Adrenal gland (tissue), 12 donors: ENCODE results near the gene PTPRH. TPM values are rescaled to one million over a fixed set of nuclear protein-coding genes. Genes with fewer than 3 reads are reported as not detected.

Experiments
- DNase-seq, 7 donors: peaks; one replicate each; pipeline ENCODE4 v3.0.0-alpha.2; 2019 to 2020
- H3K27ac ChIP-seq, 5 donors: fragments of 200-600 bp; sonication (generic) in 4 of 5; 1 replicate in 3 of 5; 2 replicates in 2 of 5; pipeline versions ENCODE4 v1.5.1 to v1.8.0; 2016 to 2020; ENCODE audit warnings: mild to moderate bottlenecking in 1 of 5
- H3K27me3 ChIP-seq: fragments of 200-600 bp; 2 replicates; pipeline ENCODE4 v1.8.0; 2021
- H3K36me3 ChIP-seq, 2 donors: fragments of 200-600 bp; replicated peaks in 1 of 2; 1 replicate in 1 of 2; 2 replicates in 1 of 2; pipeline versions ENCODE4 v1.5.1 to v1.8.0; 2018 to 2022
- H3K4me1 ChIP-seq, 2 donors: fragments of 200-600 bp; replicated peaks in 1 of 2; 1 replicate in 1 of 2; 2 replicates in 1 of 2; pipeline versions ENCODE4 v1.5.1 to v1.8.0; 2018 to 2021
- H3K4me3 ChIP-seq, 4 donors: fragments of 200-600 bp; sonication (generic) in 3 of 4; one replicate each; pipeline ENCODE4 v1.5.1; 2016 to 2018
- H3K9me3 ChIP-seq, 3 donors: fragments of 200-600 bp; sonication (generic) in 1 of 3; replicated peaks in 1 of 3; 1 replicate in 2 of 3; 2 replicates in 1 of 3; pipeline versions ENCODE4 v1.5.1 to v1.8.0; 2016 to 2021
- CTCF ChIP-seq, 6 experiments: fragments of 450-650 bp in 4 of 6; fragments of 200-600 bp in 2 of 6; sonication (generic) in 1 of 6; IDR thresholded peaks; 1 replicate in 5 of 6; 2 replicates in 1 of 6; pipeline versions ENCODE4 v1.5.1 to v1.8.0; 2016 to 2021; ENCODE audit warnings: antibody characterized with exemption in 6 of 6, mild to moderate bottlenecking in 2 of 6, moderate library complexity in 1 of 6
- POLR2A ChIP-seq, 2 donors: fragments of 450-650 bp; IDR thresholded peaks; one replicate each; pipeline ENCODE4 v1.6.1; 2017; ENCODE audit warnings: antibody characterized with exemption in 2 of 2, mild to moderate bottlenecking in 2 of 2, moderate library complexity in 1 of 2
- WGBS, 4 donors: extraction: QIAGEN DNeasy Blood & Tissue Kit in 2 of 4; methylation state at CpG; one replicate each; pipeline versions ENCODE4 v1.1.5 to v1.1.7; 2013 to 2017; 5-methylcytosine and 5-hydroxymethylcytosine counted together
- intact Hi-C, 2 donors: fragments of 100-400 bp; cut with DNase I; formaldehyde crosslinking; loops; one replicate each; pipeline versions ENCODE4 v1.14.1 to v1.15.0; 2022 to 2023
- polyA plus RNA-seq, 3 donors: library from polyadenylated mRNA; stranded (reverse); fragments of 200-250 nt in 2 of 3; fragments of 350-450 nt in 1 of 3; fragmentation: Illumina TruSeq in 1 of 3; extraction: RNeasy Lipid Tissue Mini Kit (QIAGEN cat#74804) in 1 of 3; gene quantifications; one replicate each; pipeline ENCODE4 v1.2.3, GENCODE V29; 2013 to 2014
- total RNA-seq, 9 donors: library from RNA; depleted of rRNA in 4 of 9; stranded (reverse); fragments of >200 nt in 4 of 9; fragments of 120-200 nt in 1 of 9; fragmentation: NEBNext Ultra II Directional in 1 of 9; extraction: Animal tissue kit (Norgen Biotek cat#: 25700) in 1 of 9; gene quantifications; one replicate each; pipeline versions ENCODE4 v1.1.0 to v1.2.4, GENCODE V29; 2013 to 2023
- donor health status: healthy with polysubstance abuse.
- donor health status: Bipolar disorder and iron deficiency.
- donor health status: DM: yes; HTN: yes; CAD: no.
- donor health status: DM: no; HTN: no; CAD: no.
- donor health status: DM: no; HTN: no; CAD: no.
- donor health status: DM: yes; HTN: yes; CAD: no.

PTPRH gene
- total and polyA plus RNA-seq, 12 donors = 30.1 to 159 (median 52.9) TPM

DNA sequence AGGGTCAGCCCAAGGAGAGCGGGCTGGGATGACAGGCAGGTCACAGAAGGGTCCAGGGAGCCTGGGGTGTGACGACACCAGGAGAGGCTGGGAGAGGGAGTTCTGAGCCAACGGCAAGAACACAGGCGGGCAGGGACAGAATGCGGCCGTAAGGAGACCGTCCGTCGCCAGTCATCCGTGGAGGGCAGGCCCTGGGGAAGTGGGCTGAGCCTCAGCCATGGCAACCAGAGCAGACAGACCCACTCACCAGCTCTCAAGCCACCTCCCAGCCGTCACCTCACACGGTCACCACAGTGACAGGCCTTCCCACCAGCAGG lies 22.9 kb upstream of the PTPRH start:
- H3K9me3 ChIP-seq = no peaks in the 10 kb centered on the region
- TF ChIP-seq POLR2A (IDR thresholded peaks at IDR 0.05) = no peak
- no peak for TF ChIP-seq CTCF (IDR thresholded peaks at IDR 0.05)
- WGBS, 4 donors = 66 to 87% (median 85%) methylated on average over 11 to 12 of the region's 12 CpGs
- H3K36me3 ChIP-seq = peaks cover 0 to 86% of the 10 kb centered on the region in 2 donors
- intact Hi-C loops = no loop called here
- H3K4me1 ChIP-seq = peaks cover 8 to 11% of the 10 kb centered on the region in 2 donors
- H3K27ac ChIP-seq = no peak overlapping the region
- no peak overlapping the region for H3K4me3 ChIP-seq
- DNase-seq = no peak
- H3K27me3 ChIP-seq = no peaks in the 10 kb centered on the region

DNA sequence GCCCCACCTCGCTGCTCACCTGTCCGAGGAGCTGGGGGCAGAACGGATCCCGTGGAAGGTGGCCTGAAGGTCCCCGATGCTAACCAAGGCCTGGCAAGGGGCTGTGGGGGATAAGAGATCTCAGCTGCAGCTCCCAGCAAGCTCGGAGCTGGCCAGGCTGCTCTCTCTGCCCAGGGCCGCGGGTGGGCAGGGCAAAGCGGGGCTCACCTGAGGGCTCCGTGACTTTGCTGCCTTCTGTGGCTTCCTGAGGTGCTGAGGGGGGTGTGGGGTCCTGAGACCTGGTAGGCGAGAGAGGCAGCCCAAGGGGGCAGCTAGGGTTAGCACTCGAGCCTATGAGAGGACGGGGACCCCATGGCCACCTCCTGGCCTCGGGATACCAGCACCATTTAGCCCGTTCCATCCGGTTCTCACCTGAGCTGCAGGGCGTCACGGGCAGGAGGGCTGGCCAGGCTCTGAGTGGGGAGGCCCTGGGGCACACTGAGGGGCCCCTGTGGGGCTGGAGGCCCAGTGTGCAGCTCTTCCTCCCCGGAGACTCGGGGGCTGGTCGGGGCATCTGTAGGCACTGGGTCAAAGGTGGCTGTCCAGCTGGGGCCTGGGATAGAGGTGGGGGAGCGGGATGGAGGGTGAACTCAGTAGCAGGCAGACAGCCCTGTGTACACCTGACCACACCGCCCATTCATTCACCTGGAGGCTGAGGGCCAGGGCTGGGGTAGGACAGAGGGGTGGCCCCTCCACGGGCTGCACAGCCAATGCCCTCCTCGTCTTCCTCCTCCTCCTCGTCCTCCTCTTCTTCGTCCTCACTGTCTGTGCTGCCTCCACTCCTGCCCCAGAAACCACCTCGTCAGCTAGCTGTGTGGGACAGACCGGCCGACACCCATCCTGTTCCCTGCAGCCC lies 22.3 kb upstream of the PTPRH start:
- no peak overlapping the region for H3K4me3 ChIP-seq

DNA sequence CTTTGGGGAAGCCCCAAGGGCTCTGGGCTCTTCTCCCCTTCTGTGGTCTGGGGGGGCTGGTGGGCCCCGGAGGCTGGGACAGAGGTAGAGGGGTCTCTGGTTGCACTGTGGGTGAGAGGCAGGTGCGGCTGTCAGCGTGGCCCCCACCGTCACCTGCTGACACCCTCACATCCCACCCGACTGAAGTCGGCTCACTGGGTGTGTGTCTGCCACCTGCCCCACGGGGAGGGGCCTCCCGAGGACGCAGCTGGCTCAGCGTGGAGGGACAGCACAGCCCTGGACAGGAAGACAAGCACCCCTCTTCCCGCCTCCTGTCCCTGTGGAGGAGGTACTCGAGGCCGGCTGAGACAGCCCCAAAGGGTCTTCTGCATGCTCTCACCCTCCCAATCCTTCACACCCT lies 21.5 kb upstream of the PTPRH start:
- DNase-seq = no peak
- peaks cover 0 to 84% of the 10 kb centered on the region in 2 donors for H3K36me3 ChIP-seq
- H3K27ac ChIP-seq = no peak overlapping the region
- WGBS, 4 donors = 68 to 75% (median 74%) methylated on average over 7 to 13 of the region's 13 CpGs
- no peak overlapping the region for H3K4me3 ChIP-seq
- TF ChIP-seq POLR2A (IDR thresholded peaks at IDR 0.05) (no peak), CTCF (IDR thresholded peaks at IDR 0.05) (no peak)
- no peaks in the 10 kb centered on the region for H3K9me3 ChIP-seq
- H3K27me3 ChIP-seq = no peaks in the 10 kb centered on the region
- intact Hi-C loops = no loop called here
- peaks cover 8 to 11% of the 10 kb centered on the region in 2 donors for H3K4me1 ChIP-seq

More for the DNA sequence above, 22.3 kb upstream of the PTPRH start:
- Histone ChIP-seq H3K27me3 (no peaks in the 10 kb centered on the region), H3K4me1 (peaks cover 8 to 11% of the 10 kb centered on the region in 2 donors), H3K9me3 (no peaks in the 10 kb centered on the region), H3K27ac (no peak overlapping the region), H3K36me3 (peaks cover 0 to 86% of the 10 kb centered on the region in 2 donors)
- intact Hi-C loops = no loop called here
- 87 to 90% (median 88%) methylated on average over 19 to 30 of the region's 30 CpGs for WGBS, 4 donors
- TF ChIP-seq POLR2A (IDR thresholded peaks at IDR 0.05) = no peak
- TF ChIP-seq CTCF (IDR thresholded peaks at IDR 0.05) = no peak
- no peak for DNase-seq

GRCh38 chr19:55230329-55230728 lies 21.0 kb upstream of the PTPRH start:
- peak overlapping the region in 1 of 5 donors; percentile 32 for H3K27ac ChIP-seq
- TF ChIP-seq POLR2A (IDR thresholded peaks at IDR 0.05) (no peak), CTCF (IDR thresholded peaks at IDR 0.05) (no peak)
- no peaks in the 10 kb centered on the region for H3K9me3 ChIP-seq
- no peak overlapping the region for H3K4me3 ChIP-seq
- peaks cover 8 to 11% of the 10 kb centered on the region in 2 donors for H3K4me1 ChIP-seq
- H3K27me3 ChIP-seq = no peaks in the 10 kb centered on the region
- intact Hi-C loops = no loop called here
- peaks cover 0 to 82% of the 10 kb centered on the region in 2 donors for H3K36me3 ChIP-seq
- WGBS, 4 donors = 73 to 93% (median 76%) methylated on average over 8 to 13 of the region's 13 CpGs
- no peak for DNase-seq
